H1 (cell line): ENCODE results near the gene LCMT1. TPM values are rescaled to one million over a fixed set of nuclear protein-coding genes. Genes with fewer than 3 reads are reported as not detected.

ENCODE experiments used
- CTCF ChIA-PET: fragments of 300-600 bp; sonication (Branson Sonifier 250); formaldehyde crosslinking; loops from one replicate; lab custom pipeline; 2021; ENCODE audit not compliant: partially characterized antibody; lab: Charles Lee
- POLR2A ChIA-PET: fragments of 300-600 bp; sonication (Branson Sonifier 250); formaldehyde crosslinking; loops from one replicate; lab custom pipeline; 2021; ENCODE audit warnings: inconsistent platforms; ENCODE audit not compliant: partially characterized antibody; lab: Charles Lee
- DNase-seq, 2 experiments: peaks; one replicate each; pipeline versions ENCODE4 v3.0.0 to v3.0.0-alpha.2; 2010 to 2022; ENCODE audit warnings: low spot score in 2 of 2, low read depth in 1 of 2, mixed read lengths in 1 of 2
- FAIRE-seq: peaks from 2 replicates; lab custom pipeline; 2011; peaks lifted over from hg19 to GRCh38; lab: Jason Lieb, UNC
- H2AFZ ChIP-seq: 2 replicates; pipeline ENCODE4 v1.8.1; 2012; ENCODE audit warnings: low read length, inconsistent platforms
- H2AK5ac ChIP-seq: 2 replicates; pipeline ENCODE4 v1.6.1; 2013; ENCODE audit warnings: low read depth, low read length
- H2BK120ac ChIP-seq: replicated peaks from 2 replicates; pipeline ENCODE3; 2013; ENCODE audit warnings: low read depth, low read length, inconsistent platforms
- H2BK12ac ChIP-seq: 2 replicates; pipeline ENCODE4 v1.6.1; 2013; ENCODE audit warnings: low read depth, low read length
- H2BK15ac ChIP-seq: 2 replicates; pipeline ENCODE4 v1.6.1; 2013; ENCODE audit warnings: low read length
- H2BK20ac ChIP-seq: 2 replicates; pipeline ENCODE4 v1.6.1; 2013; ENCODE audit warnings: low read length
- H2BK5ac ChIP-seq: 2 replicates; pipeline ENCODE4 v1.6.1; 2013; ENCODE audit warnings: low read depth, low read length
- H3K14ac ChIP-seq: 2 replicates; pipeline ENCODE4 v1.6.1; 2013; ENCODE audit warnings: inconsistent platforms; ENCODE audit not compliant: insufficient read length
- H3K18ac ChIP-seq: 2 replicates; pipeline ENCODE4 v1.6.1; 2013; ENCODE audit warnings: low read length; ENCODE audit errors: extremely low read depth
- H3K23ac ChIP-seq: 2 replicates; pipeline ENCODE4 v1.6.1; 2013; ENCODE audit warnings: inconsistent platforms; ENCODE audit not compliant: insufficient read length
- H3K23me2 ChIP-seq: 2 replicates; pipeline ENCODE4 v1.6.1; 2013; ENCODE audit warnings: low read depth, low read length
- H3K27ac ChIP-seq: 2 replicates; pipeline ENCODE4 v1.6.1; 2011; ENCODE audit warnings: low read depth, low read length, inconsistent platforms
- H3K27me3 ChIP-seq, 4 experiments: replicated peaks in 1 of 4; 1 replicate in 1 of 4; 2 replicates in 3 of 4; pipeline versions ENCODE4 v1.6.1 to v1.8.1; 2011 to 2013; ENCODE audit warnings: low read length in 3 of 4, mild to moderate bottlenecking in 3 of 4, inconsistent platforms in 2 of 4, mixed read lengths in 2 of 4, moderate library complexity in 1 of 4; ENCODE audit not compliant: control insufficient read depth in 3 of 4, insufficient read depth in 3 of 4; ENCODE audit errors: extremely low read depth in 1 of 4
- H3K36me3 ChIP-seq, 4 experiments: 2 replicates each; pipeline versions ENCODE4 v1.6.1 to v1.8.1; 2011 to 2013; ENCODE audit warnings: mild to moderate bottlenecking in 4 of 4, low read length in 3 of 4, moderate library complexity in 2 of 4, control low read depth in 1 of 4, inconsistent platforms in 1 of 4; ENCODE audit not compliant: insufficient read depth in 4 of 4, control insufficient read depth in 2 of 4
- H3K4ac ChIP-seq: replicated peaks from 2 replicates; pipeline ENCODE3; 2013; ENCODE audit warnings: low read length, low read depth, mixed read lengths, inconsistent platforms; ENCODE audit not compliant: insufficient read length
- H3K4me1 ChIP-seq, 4 experiments: replicated peaks in 1 of 4; 1 replicate in 1 of 4; 2 replicates in 3 of 4; pipeline versions ENCODE4 v1.6.1 to v1.8.1; 2011 to 2013; ENCODE audit warnings: low read length in 3 of 4, inconsistent platforms in 2 of 4, mixed read lengths in 1 of 4; ENCODE audit not compliant: insufficient read depth in 4 of 4, control insufficient read depth in 3 of 4
- H3K4me2 ChIP-seq, 2 experiments: 2 replicates each; pipeline versions ENCODE4 v1.6.1 to v1.8.1; 2011 to 2013; ENCODE audit warnings: low read depth in 2 of 2, low read length in 2 of 2, control low read depth in 1 of 2, inconsistent platforms in 1 of 2, mild to moderate bottlenecking in 1 of 2; ENCODE audit not compliant: insufficient read depth in 1 of 2
- H3K4me3 ChIP-seq, 4 experiments: fragments of 200-600, 300-600 bp in 1 of 4; sonication (generic), shearing (Covaris generic), sonication (Bioruptor Twin) in 1 of 4; 2 replicates each; pipeline versions ENCODE4 v1.5.1 to v1.8.1; 2011 to 2016; ENCODE audit warnings: low read length in 4 of 4, low read depth in 3 of 4, control low read depth in 2 of 4, inconsistent platforms in 2 of 4, mild to moderate bottlenecking in 2 of 4, mixed read lengths in 1 of 4, moderate library complexity in 1 of 4; ENCODE audit not compliant: insufficient read depth in 2 of 4; ENCODE audit errors: extremely low read depth in 1 of 4
- H3K56ac ChIP-seq: replicated peaks from 2 replicates; pipeline ENCODE3; 2013; ENCODE audit warnings: low read depth, mild to moderate bottlenecking, mixed read lengths, low read length, inconsistent platforms; ENCODE audit not compliant: insufficient read length
- H3K79me1 ChIP-seq: 2 replicates; pipeline ENCODE4 v1.6.1; 2013; ENCODE audit warnings: low read depth, low read length, control low read depth
- H3K79me2 ChIP-seq, 2 experiments: 2 replicates each; pipeline versions ENCODE4 v1.6.1 to v1.8.1; 2012 to 2013; ENCODE audit warnings: low read length in 2 of 2, mild to moderate bottlenecking in 2 of 2, inconsistent platforms in 1 of 2; ENCODE audit not compliant: insufficient read depth in 2 of 2, control insufficient read depth in 1 of 2
- H3K9ac ChIP-seq, 4 experiments: replicated peaks in 1 of 4; 1 replicate in 1 of 4; 2 replicates in 3 of 4; pipeline versions ENCODE4 v1.6.1 to v1.8.1; 2011 to 2013; ENCODE audit warnings: low read depth in 3 of 4, low read length in 3 of 4, control low read depth in 2 of 4, mild to moderate bottlenecking in 2 of 4, moderate library complexity in 2 of 4, inconsistent platforms in 1 of 4; ENCODE audit errors: extremely low read depth in 1 of 4
- H3K9me3 ChIP-seq, 2 experiments: 2 replicates each; pipeline versions ENCODE4 v1.6.1 to v1.8.1; 2012 to 2013; ENCODE audit warnings: mild to moderate bottlenecking in 2 of 2, moderate library complexity in 2 of 2, control low read depth in 1 of 2, inconsistent platforms in 1 of 2, low read depth in 1 of 2, low read length in 1 of 2, mixed read lengths in 1 of 2; ENCODE audit not compliant: insufficient read depth in 2 of 2
- H4K20me1 ChIP-seq, 2 experiments: replicated peaks in 1 of 2; 2 replicates each; pipeline versions ENCODE3 to v1.8.1; 2011 to 2013; ENCODE audit warnings: inconsistent platforms in 2 of 2, low read length in 2 of 2, mild to moderate bottlenecking in 1 of 2; ENCODE audit not compliant: insufficient read depth in 2 of 2, control insufficient read depth in 1 of 2
- H4K5ac ChIP-seq: 2 replicates; pipeline ENCODE4 v1.6.1; 2013; ENCODE audit warnings: low read length, low read depth, mixed read lengths, inconsistent platforms; ENCODE audit not compliant: insufficient read length
- H4K8ac ChIP-seq: 2 replicates; pipeline ENCODE4 v1.8.0; 2013; ENCODE audit warnings: mild to moderate bottlenecking, moderate library complexity, low read length, inconsistent platforms; ENCODE audit not compliant: insufficient read depth; ENCODE audit errors: extremely low read depth
- H4K91ac ChIP-seq: replicated peaks from 2 replicates; pipeline ENCODE3; 2013; ENCODE audit warnings: low read length, mixed read lengths, inconsistent platforms; ENCODE audit not compliant: insufficient read length
- BACH1 ChIP-seq: IDR thresholded peaks from 2 replicates; pipeline ENCODE4 v1.6.1; 2012; ENCODE audit warnings: low read length, improper control_type of control experiment
- CEBPB ChIP-seq: IDR thresholded peaks from 2 replicates; pipeline ENCODE4 v1.6.1; 2012; ENCODE audit warnings: low read depth, low read length
- CTBP2 ChIP-seq: IDR thresholded peaks from 2 replicates; pipeline ENCODE4 v1.7.0; 2011; ENCODE audit warnings: borderline replicate concordance, mild to moderate bottlenecking, moderate library complexity, mixed read lengths, low read length; ENCODE audit not compliant: insufficient read depth, insufficient read length
- MAX ChIP-seq: IDR thresholded peaks from 2 replicates; pipeline ENCODE4 v1.6.1; 2012; ENCODE audit warnings: inconsistent platforms
- NANOG ChIP-seq: IDR thresholded peaks from 2 replicates; pipeline ENCODE4 v1.6.1; 2011; ENCODE audit warnings: low read length, low read depth, mild to moderate bottlenecking, inconsistent platforms; ENCODE audit not compliant: insufficient read depth, poor library complexity, severe bottlenecking
- POLR2AphosphoS5 ChIP-seq: IDR thresholded peaks from 2 replicates; pipeline ENCODE4 v1.6.1; 2011; ENCODE audit warnings: low read depth, low read length
- RBBP5 ChIP-seq: IDR thresholded peaks from 2 replicates; pipeline ENCODE4 v1.7.1; 2012; ENCODE audit warnings: low read depth, mild to moderate bottlenecking, inconsistent platforms, low read length, moderate library complexity, borderline replicate concordance
- RNF2 ChIP-seq: fragments of 200-900, 300-1000 bp; sonication (generic); IDR thresholded peaks from 2 replicates; pipeline ENCODE4 v1.7.1; 2016; ENCODE audit warnings: borderline replicate concordance, low read depth, mild to moderate bottlenecking, antibody characterized with exemption, low read length; ENCODE audit not compliant: poor library complexity, severe bottlenecking; ENCODE audit errors: missing control alignments
- ZNF274 ChIP-seq: IDR thresholded peaks from 2 replicates; pipeline ENCODE4 v1.7.0; 2012; ENCODE audit warnings: low read length, borderline replicate concordance; ENCODE audit errors: extremely low read depth
- WGBS, 2 experiments: shearing (Covaris generic) in 1 of 2; methylation state at CpG; one replicate each; pipeline versions ENCODE4 v1.1.6 to v1.1.7; 2013 to 2015; ENCODE audit warnings: low lambda C conversion rate in 2 of 2, mixed read lengths in 2 of 2, inconsistent platforms in 1 of 2, low coverage in 1 of 2, missing lambda C conversion rate in 1 of 2; ENCODE audit not compliant: insufficient replicate concordance in 2 of 2, insufficient coverage in 1 of 2, insufficient read length in 1 of 2; ENCODE audit errors: extremely low coverage in 1 of 2, missing lambda C conversion rate in 1 of 2; 5-methylcytosine and 5-hydroxymethylcytosine counted together
- polyA plus RNA-seq, 7 experiments: library from polyadenylated mRNA; depleted of rRNA in 3 of 7; stranded (reverse) in 5 of 7; unstranded in 2 of 7; fragments of >200 nt in 5 of 7; fragments of 200-250 nt in 2 of 7; gene quantifications; 1 replicate in 5 of 7; 2 replicates in 1 of 7; 4 replicates in 1 of 7; pipeline versions ENCODE4 v1.2.1 to v1.2.3, GENCODE V29; 2011 to 2013; ENCODE audit warnings: missing spikeins in 2 of 7, mixed read lengths in 2 of 7
- total RNA-seq: library from RNA; stranded (reverse); fragmentation: NEBNext Ultra II Directional; extraction: Animal tissue kit (Norgen Biotek cat#: 25700); gene quantifications from 2 replicates; pipeline ENCODE4 v1.2.1, GENCODE V29; 2021

The LCMT1 gene
- total and polyA plus RNA-seq, 2 of the 8 experiments (the other 6 are each of a cell fraction or from before 2014, with no cell fraction given) = 61.0 to 80.8 TPM

GRCh38 chr16:25189305-25189704 is 77.8 kb downstream of the LCMT1 start:
- H4K91ac ChIP-seq = no peak overlapping the region
- H2AFZ ChIP-seq = no peak overlapping the region
- no peak for FAIRE-seq
- H2BK120ac ChIP-seq = no peak overlapping the region
- no peak overlapping the region for H3K18ac ChIP-seq
- no peaks in the 10 kb centered on the region for H3K79me1 ChIP-seq
- no peaks in the 10 kb centered on the region for H3K9me3 ChIP-seq
- no peak overlapping the region for H3K4me3 ChIP-seq
- no peak overlapping the region for H2BK20ac ChIP-seq
- H3K9ac ChIP-seq = no peak overlapping the region
- no peaks in the 10 kb centered on the region for H3K23me2 ChIP-seq
- no peak overlapping the region for H2AK5ac ChIP-seq
- H2BK12ac ChIP-seq = no peak overlapping the region
- no peak overlapping the region for H3K27ac ChIP-seq
- WGBS, 2 experiments = 93% methylated on average over 6 of the region's 6 CpGs; no CpG with 5 or more reads in 1 of the 2 experiments
- no peak overlapping the region for H2BK5ac ChIP-seq
- no peak overlapping the region for H3K14ac ChIP-seq
- ChIA-PET POLR2A (no interaction called here), CTCF (no interaction called here)
- H4K8ac ChIP-seq = no peak overlapping the region
- H3K4ac ChIP-seq = no peak overlapping the region
- H4K5ac ChIP-seq = no peak overlapping the region
- H3K79me2 ChIP-seq = no peaks in the 10 kb centered on the region
- no peak overlapping the region for H3K56ac ChIP-seq
- H3K4me2 ChIP-seq = no peak overlapping the region
- no peaks in the 10 kb centered on the region for H4K20me1 ChIP-seq
- H3K23ac ChIP-seq = no peak overlapping the region
- H3K27me3 ChIP-seq = no peaks in the 10 kb centered on the region
- H2BK15ac ChIP-seq = no peak overlapping the region
- H3K4me1 ChIP-seq = no peaks in the 10 kb centered on the region
- H3K36me3 ChIP-seq = no peaks in the 10 kb centered on the region
- DNase-seq = no peak
- no peak for TF ChIP-seq POLR2AphosphoS5
- TF ChIP-seq BACH1 = no peak
- no peak for TF ChIP-seq MAX
- TF ChIP-seq CTBP2 = no peak
- TF ChIP-seq RBBP5 = no peak
- TF ChIP-seq NANOG = no peak
- no peak for TF ChIP-seq ZNF274
- no peak for TF ChIP-seq CEBPB
- TF ChIP-seq RNF2 = no peak
